GM12872 (cell line): ENCODE measurements around the gene SNU13.

Experiments used
- CTCF ChIP-seq: IDR thresholded peaks from 3 replicates; pipeline ENCODE4 v1.5.1; 2011; ENCODE audit warnings: low read depth, mild to moderate bottlenecking, low read length, moderate library complexity; ENCODE audit not compliant: insufficient read depth

The SNU13 gene

DNA sequence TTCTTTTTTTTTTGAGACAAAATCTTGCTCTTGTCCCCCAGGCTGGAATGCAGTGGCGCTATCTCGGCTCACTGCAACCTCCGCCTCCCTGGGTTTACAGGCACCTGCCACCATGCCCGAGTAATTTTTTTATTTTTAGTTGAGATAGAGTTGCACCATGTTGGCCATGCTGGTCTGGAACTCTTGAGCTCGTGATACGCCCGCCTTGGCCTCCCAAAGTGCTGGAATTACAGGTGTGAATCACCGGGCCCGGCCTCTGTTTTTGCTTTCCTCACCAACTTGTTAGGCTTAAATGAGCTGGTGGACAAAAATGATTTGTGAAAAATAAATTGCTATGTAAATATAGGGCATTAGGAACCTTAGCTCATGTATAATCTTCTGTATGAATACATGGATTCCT is 14.1 kb upstream of the SNU13 start:
- no peak for TF ChIP-seq CTCF

DNA sequence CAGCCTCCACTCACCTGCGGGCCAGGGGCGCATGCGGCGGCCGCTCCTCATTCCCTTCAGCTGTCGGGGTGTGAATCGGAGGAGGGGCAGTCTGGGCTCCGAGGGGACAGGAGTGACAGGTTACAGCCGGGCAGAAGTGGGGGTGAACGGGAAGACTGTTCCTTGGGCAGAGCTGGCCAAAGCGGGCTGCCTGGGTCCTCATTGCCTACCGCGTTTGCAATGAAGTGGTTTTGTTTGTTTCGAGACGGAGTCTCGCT is 11.4 kb upstream of the SNU13 start:
- no peak for TF ChIP-seq CTCF

DNA sequence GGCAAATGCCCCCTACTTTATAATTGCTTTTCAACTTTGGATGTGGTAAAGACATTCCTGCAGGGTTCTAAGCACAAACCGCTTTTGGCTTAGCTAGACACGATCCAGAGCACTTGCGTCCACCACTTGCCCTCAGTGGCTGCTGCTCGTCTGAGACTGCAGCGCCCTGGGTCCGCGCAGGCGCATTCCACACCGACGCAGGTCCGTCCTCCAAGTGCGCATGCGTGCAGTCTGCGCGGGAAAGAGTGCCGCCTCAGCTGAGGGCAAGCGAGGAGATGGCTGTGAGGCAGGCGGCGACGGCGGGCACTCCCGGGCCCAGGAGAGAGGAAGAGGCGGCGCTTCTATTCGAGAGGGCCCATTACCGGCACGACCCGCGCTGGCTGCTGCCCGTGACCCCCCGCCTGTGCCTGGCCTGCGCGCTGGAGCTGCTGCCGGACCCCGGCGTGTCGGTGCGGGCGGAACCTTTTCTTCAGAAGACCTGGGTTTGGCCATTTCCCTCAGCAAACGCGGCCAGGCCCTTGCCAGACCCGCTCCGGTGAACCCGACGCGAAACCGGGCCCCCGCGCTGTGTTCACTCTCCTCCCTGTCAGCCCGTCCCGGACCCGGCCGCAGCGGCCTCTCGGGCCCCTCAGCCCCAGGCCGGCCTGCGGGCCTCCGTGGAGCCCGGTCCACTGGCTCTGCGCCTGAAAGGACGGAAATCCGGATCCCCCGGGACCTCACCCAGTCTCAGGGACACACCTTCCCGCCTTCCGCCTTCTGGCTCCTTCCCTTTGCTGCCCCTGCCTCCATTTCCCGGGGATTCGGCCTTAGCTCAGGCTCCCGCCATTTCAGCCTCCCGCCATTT is 10.8 kb upstream of the SNU13 start, which contains the start of gene MEI1:
Gene MEI1 (plus strand): TSS at position 240 of the 844 bp plus-strand sequence. CDS start 36 bp downstream, at position 276.
- no peak for TF ChIP-seq CTCF

DNA sequence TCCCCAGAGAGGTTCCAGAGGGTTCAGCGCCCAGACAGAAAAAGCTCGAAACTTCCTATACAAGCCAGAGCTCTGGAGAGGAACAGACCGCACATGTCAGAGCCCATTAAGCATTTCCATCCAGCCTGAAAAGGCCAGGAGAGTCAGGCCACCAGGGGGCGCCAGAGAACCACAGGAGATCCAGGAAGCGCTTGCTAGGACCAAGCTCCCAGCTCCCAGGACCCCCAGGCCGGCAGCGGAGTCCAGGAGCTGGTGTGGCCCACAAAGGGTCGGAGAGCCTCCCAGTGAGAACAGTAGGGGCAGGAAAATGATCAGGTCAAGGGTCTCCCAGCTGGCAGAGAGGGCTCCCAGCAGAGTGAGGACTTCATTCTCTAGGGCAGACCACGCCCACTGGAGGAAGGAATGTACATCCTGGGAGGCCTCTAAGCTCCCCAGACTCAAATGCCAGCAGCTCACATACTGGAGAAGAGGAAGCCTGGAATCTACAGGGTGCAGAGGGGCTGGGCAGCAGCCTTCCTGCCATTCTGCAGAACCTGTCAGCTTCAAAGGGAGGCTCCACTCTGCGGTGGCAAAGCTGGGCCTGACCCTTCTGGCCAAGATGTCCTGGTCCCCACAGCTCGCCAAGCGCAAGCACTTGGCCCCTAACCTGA is 8.6 kb upstream of the SNU13 start:
- TF ChIP-seq CTCF = peak; percentile 96

DNA sequence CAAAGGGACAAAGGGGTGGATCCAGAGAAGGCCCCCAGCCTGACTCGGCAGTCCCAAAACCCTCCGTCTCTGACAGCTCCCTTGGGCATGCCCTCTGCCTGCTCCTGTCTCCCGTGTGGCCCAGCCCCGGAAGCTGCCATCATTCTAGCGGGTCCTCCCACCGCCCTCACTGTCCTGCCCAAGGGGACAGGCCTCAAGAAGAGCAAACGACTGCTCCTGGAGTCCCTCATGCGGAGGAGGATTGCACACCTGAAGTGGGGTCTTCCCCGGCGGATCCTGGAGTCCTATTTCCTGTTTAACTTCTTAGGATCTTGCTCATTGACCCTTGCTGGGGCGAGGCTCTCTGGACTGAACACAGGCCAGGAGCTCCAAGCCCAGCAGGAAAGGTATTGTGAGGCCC is 8.0 kb upstream of the SNU13 start:
- no peak for TF ChIP-seq CTCF

- TF ChIP-seq CTCF = no peak
Observed at GRCh38 chr22:41695211-41695610, 6.5 kb upstream of the SNU13 start.

- no peak for TF ChIP-seq CTCF
Observed at GRCh38 chr22:41690476-41690875, 1.8 kb upstream of the SNU13 start.
